ENCODE measurements around the gene TOPBP1. TPM values are rescaled to one million over a fixed set of nuclear protein-coding genes. Genes with fewer than 3 reads are reported as not detected.
A peak's percentile ranks its signal among the peaks of the same experiment; 100 is the strongest.

Gene TOPBP1
- total RNA-seq, 4 donors from 2014 or later, result 20.7 to 42.2 (median 28.7) TPM

DNA sequence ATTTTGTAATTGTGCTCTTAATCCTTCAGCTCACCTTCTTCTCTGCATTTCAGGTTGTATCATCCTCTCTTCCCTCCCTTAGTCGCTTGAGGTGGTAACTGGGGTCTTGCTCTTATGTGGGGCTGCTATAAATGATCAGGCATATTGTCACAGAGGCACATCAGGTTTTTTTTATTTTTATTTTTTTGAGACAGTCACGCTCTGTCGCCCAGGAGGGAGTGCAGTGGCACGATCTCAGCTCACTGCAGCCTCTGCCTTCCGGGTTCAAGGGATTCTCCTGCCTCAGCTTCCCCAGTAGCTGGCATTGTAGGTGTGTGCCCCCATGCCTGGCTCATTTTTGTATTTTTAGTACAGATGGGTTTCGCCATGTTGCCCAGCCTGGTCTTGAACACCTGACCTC, 78.3 kb downstream of the TOPBP1 start:
- TF ChIP-seq, protein P1, sequence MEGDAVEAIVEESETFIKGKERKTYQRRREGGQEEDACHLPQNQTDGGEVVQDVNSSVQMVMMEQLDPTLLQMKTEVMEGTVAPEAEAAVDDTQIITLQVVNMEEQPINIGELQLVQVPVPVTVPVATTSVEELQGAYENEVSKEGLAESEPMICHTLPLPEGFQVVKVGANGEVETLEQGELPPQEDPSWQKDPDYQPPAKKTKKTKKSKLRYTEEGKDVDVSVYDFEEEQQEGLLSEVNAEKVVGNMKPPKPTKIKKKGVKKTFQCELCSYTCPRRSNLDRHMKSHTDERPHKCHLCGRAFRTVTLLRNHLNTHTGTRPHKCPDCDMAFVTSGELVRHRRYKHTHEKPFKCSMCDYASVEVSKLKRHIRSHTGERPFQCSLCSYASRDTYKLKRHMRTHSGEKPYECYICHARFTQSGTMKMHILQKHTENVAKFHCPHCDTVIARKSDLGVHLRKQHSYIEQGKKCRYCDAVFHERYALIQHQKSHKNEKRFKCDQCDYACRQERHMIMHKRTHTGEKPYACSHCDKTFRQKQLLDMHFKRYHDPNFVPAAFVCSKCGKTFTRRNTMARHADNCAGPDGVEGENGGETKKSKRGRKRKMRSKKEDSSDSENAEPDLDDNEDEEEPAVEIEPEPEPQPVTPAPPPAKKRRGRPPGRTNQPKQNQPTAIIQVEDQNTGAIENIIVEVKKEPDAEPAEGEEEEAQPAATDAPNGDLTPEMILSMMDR (IDR thresholded peaks at IDR 0.05), result no peak
- ATAC-seq (ENCODE audit: low FRiP score), result no peak
- DNase-seq (ENCODE audit: low spot score), result no peak

DNA sequence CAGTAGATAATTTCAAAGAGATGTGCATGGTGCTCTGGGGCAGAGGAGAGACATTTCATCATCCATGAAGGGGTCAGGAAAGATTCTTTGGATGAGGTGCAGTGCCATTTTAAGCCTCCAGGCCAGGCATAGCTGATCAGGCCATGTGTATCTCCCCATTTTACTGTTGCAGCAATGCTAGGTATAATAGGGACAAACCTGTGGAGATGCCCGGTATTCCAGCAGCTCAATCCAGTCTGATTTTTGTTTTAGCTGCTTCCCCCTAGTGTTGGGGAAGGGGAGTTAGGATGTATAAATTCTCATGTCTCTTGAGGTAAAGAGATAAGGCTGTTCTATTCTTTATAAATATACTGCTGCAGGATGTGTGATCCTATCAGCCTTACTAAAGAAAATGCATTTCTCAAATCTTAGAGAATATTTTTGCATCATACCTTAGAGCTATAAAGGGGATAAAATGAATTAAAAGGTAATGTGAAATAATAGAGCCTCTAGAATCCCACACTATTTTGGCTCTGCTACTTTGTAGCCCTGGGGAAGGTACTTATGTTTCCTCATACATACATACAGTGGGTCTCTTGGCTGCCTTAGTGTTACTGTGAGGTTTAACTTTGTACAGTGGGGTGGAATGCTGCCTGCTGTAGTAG, 83.1 kb downstream of the TOPBP1 start:
- TF ChIP-seq, protein P1 (IDR thresholded peaks at IDR 0.05), result no peak
- no peak for DNase-seq (ENCODE audit: low spot score)
- no peak for ATAC-seq (ENCODE audit: low FRiP score)

DNA sequence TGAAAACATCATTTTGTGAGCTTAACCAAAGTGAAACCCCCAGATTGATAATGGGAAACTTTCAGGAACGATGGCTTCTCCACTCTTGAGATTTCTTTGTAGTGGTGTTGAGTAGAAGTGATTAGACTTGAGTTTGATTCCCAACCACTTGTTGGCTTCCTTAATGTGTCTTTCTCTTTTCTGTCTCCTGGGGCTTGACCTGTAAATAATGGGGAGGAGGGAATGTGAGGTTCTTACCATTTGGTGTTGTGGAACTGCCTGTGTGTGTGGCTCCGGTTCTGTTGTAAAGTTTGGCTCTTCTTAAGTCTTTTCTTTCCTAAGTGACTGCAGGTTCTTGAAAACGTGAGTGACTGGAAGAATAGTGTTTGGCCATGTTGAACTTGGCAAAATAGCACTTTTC, 85.6 kb downstream of the TOPBP1 start:
- no peak for ATAC-seq (ENCODE audit: low FRiP score)
- TF ChIP-seq, protein P1 (IDR thresholded peaks at IDR 0.05), result no peak
- DNase-seq (ENCODE audit: low spot score), result no peak

DNA sequence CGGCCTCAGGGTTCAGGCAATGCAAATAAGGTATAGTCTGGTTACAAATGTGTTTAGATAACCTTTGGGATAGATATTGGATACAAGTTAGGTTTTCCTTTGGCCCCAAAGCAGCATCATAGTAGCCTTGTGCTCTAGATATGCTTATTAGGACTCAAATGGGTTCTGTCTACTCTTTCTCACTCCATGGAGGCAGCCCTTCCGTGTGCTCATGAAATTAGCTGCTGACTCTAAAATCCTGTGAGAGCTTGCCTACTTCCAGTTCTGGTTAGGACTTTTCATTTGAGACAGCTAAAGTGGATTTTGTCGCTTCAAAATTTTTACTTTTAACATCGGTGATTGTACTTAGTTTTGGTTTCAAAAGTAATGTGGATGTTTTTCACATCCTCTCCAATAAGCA, 86.7 kb downstream of the TOPBP1 start:
- no peak for DNase-seq (ENCODE audit: low spot score)
- TF ChIP-seq, protein P1 (IDR thresholded peaks at IDR 0.05), result no peak
- no peak for ATAC-seq (ENCODE audit: low FRiP score)

DNA sequence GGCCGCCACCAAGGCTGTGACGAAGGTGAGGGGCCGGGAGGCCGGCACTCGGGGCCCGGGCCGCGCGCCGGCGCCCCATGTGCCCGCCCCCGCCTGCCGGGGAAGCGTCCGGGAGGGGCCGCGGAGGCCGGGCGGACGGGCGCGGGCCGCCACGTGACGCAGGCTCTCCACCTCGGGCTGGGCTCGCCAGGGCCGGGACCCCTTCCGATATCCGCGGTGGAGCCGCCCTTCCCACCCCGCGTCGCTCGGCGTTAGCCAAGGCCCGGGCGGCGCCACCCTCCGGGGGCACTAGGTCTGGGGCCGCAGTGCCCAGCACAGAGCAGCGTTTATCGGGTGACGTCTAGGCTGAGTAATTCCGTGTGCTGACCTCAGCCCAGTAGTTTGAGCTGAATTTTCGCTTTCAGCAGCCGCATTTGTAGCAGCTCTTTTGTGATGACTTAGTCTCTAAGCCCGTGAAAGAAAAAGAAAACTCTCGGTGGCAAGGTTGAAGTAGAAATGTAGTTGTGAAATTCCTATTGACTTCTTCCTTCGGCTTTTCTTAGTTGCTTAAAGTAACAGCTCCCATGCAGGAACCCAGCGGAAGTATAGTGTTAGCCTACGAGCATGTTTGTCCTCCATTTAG, 87.4 kb downstream of the TOPBP1 start:
- peak; percentile 58 for ATAC-seq (ENCODE audit: low FRiP score)
- TF ChIP-seq, protein P1 (IDR thresholded peaks at IDR 0.05), result no peak
- no peak for DNase-seq (ENCODE audit: low spot score)

DNA sequence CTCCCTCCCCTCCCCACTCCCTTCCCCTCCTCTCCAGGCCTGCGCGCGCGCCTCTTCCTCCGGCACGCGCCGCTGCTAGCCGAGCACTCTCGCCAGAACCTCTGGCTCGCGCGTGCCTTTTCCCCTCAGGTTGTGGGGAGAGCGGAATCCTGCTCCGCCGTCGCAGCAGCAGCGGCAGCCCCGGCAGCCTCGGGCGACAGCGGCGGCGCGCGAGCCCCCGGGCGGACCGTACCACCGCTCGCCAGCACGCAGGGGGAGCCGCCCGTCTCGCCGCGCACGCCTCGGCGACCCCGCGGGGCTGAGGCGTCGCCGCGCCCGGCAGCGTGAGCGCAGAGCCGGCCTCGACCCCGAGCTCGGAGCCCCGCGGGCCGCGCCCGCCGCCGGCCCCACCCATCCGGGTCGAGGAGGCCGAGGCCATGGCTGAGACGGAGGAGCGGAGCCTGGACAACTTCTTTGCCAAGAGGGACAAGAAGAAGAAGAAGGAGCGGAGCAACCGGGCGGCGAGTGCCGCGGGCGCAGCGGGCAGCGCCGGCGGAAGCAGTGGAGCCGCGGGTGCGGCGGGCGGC, 88.0 kb downstream of the TOPBP1 start, which contains the start of gene CDV3:
CDV3 (plus strand) TSS at position 58 of the 566 bp plus-strand sequence; CDS start at position 417, 359 bp downstream.
- peak; percentile 15 for ATAC-seq (ENCODE audit: low FRiP score)
- no peak for DNase-seq (ENCODE audit: low spot score)
- TF ChIP-seq, protein P1 (IDR thresholded peaks at IDR 0.05), result no peak
